Raji (cell line): ENCODE data around the gene PRDM16.

Experiments used
- POLR2A ChIP-seq: IDR thresholded peaks from 2 replicates; pipeline ENCODE4 v1.6.1; 2011; ENCODE audit warnings: low read depth, low read length, control low read depth; ENCODE audit not compliant: insufficient read depth

The PRDM16 gene

GRCh38 chr1:3310718-3311400 lies 241.9 kb downstream of the PRDM16 start:
- no peak for TF ChIP-seq POLR2A

GRCh38 chr1:3311711-3312110 lies 242.7 kb downstream of the PRDM16 start:
- no peak for TF ChIP-seq POLR2A

- no peak for TF ChIP-seq POLR2A
Observed at GRCh38 chr1:3312310-3312897, 243.4 kb downstream of the PRDM16 start.

- no peak for TF ChIP-seq POLR2A
Observed at GRCh38 chr1:3312898-3313575, 244.0 kb downstream of the PRDM16 start.

- TF ChIP-seq POLR2A: no peak
Observed at GRCh38 chr1:3313576-3313950, 244.6 kb downstream of the PRDM16 start.

GRCh38 chr1:3314491-3315381 lies 245.7 kb downstream of the PRDM16 start:
- TF ChIP-seq POLR2A: no peak

GRCh38 chr1:3315399-3316339 lies 246.7 kb downstream of the PRDM16 start:
- no peak for TF ChIP-seq POLR2A

GRCh38 chr1:3316340-3316943 lies 247.4 kb downstream of the PRDM16 start:
- no peak for TF ChIP-seq POLR2A

- TF ChIP-seq POLR2A: no peak
Observed at GRCh38 chr1:3317456-3317855, 248.5 kb downstream of the PRDM16 start.

- TF ChIP-seq POLR2A: no peak
Observed at GRCh38 chr1:3318329-3318728, 249.3 kb downstream of the PRDM16 start.

GRCh38 chr1:3319874-3320245 lies 250.9 kb downstream of the PRDM16 start:
- no peak for TF ChIP-seq POLR2A

GRCh38 chr1:3320246-3321152 lies 251.5 kb downstream of the PRDM16 start:
- TF ChIP-seq POLR2A: no peak
